Right lobe of liver (tissue), 6 donors: ENCODE results near the gene MCOLN3. TPM values are rescaled to one million over a fixed set of nuclear protein-coding genes. Genes with fewer than 3 reads are reported as not detected.
A peak's percentile ranks its signal among the peaks of the same experiment; 100 is the strongest.

Source experiments
- ATAC-seq, 4 donors: fragments of 200-7000 bp; cut with Tn5 transposase; one replicate each; pipeline ENCODE4 v1.9.1; 2020; ENCODE audit warnings: mild to moderate bottlenecking in 4 of 4, moderate library complexity in 4 of 4
- DNase-seq, 3 donors: peaks; one replicate each; pipeline ENCODE4 v3.0.0-alpha.2; 2020
- H3K27ac ChIP-seq, 3 donors: fragments of 200-600 bp; one replicate each; pipeline ENCODE4 v1.8.0; 2022
- H3K27me3 ChIP-seq, 2 donors: fragments of 200-600 bp; one replicate each; pipeline ENCODE4 v1.8.0; 2022
- H3K36me3 ChIP-seq, 4 donors: fragments of 200-600 bp; sonication (generic) in 1 of 4; one replicate each; pipeline versions ENCODE4 v1.5.1 to v1.8.0; 2017 to 2022; ENCODE audit warnings: control low read depth in 1 of 4
- H3K4me1 ChIP-seq, 4 donors: fragments of 200-600 bp; sonication (generic) in 1 of 4; one replicate each; pipeline versions ENCODE4 v1.5.1 to v1.8.0; 2017 to 2022; ENCODE audit warnings: control low read depth in 1 of 4
- H3K4me3 ChIP-seq, 3 donors: fragments of 200-600 bp; one replicate each; pipeline ENCODE4 v1.8.0; 2022
- H3K9me3 ChIP-seq, 4 donors: fragments of 200-600 bp; sonication (generic) in 1 of 4; one replicate each; pipeline versions ENCODE4 v1.5.1 to v1.8.0; 2017 to 2022; ENCODE audit warnings: control low read depth in 1 of 4
- CTCF ChIP-seq, 4 donors: fragments of 200-600 bp in 3 of 4; fragments of 450-650 bp in 1 of 4; IDR thresholded peaks; one replicate each; pipeline versions ENCODE4 v1.5.1 to v1.8.0; 2016 to 2022; ENCODE audit warnings: antibody characterized with exemption in 4 of 4, mild to moderate bottlenecking in 2 of 4
- POLR2A ChIP-seq: fragments of 450-650 bp; IDR thresholded peaks from one replicate; pipeline ENCODE4 v1.6.1; 2017; ENCODE audit warnings: antibody characterized with exemption, mild to moderate bottlenecking
- WGBS: methylation state at CpG from one replicate; pipeline ENCODE4 v1.1.6; 2018; ENCODE audit warnings: low coverage, low lambda C conversion rate; ENCODE audit not compliant: insufficient coverage; ENCODE audit errors: missing lambda C conversion rate; 5-methylcytosine and 5-hydroxymethylcytosine counted together
- intact Hi-C, 2 donors: fragments of 100-400 bp; cut with DNase I; formaldehyde crosslinking; loops; one replicate each; pipeline versions ENCODE4 v1.11.2 to v1.14.1; 2022
- total RNA-seq, 6 experiments: library from RNA; depleted of rRNA in 2 of 6; stranded (reverse); fragments of >200 nt in 2 of 6; fragmentation: NEBNext Ultra II Directional in 3 of 6; extraction: Animal tissue kit (Norgen Biotek cat#: 25700) in 3 of 6; gene quantifications; one replicate each; pipeline versions ENCODE4 v1.1.0 to v1.2.4, GENCODE V29; 2016 to 2023
- donor health status: DM: no; HTN: yes; CAD: no.
- donor health status: DM: no; HTN: no; CAD: no.
- donor health status: DM: no; HTN: no; CAD: no.
- donor health status: DM: no; HTN: yes; CAD: no.
- donor health status: DM: no; HTN: yes; CAD: no.

The MCOLN3 gene
- total RNA-seq, 6 experiments from 2014 or later, result 0.09 to 0.26 (median 0.15) TPM

DNA sequence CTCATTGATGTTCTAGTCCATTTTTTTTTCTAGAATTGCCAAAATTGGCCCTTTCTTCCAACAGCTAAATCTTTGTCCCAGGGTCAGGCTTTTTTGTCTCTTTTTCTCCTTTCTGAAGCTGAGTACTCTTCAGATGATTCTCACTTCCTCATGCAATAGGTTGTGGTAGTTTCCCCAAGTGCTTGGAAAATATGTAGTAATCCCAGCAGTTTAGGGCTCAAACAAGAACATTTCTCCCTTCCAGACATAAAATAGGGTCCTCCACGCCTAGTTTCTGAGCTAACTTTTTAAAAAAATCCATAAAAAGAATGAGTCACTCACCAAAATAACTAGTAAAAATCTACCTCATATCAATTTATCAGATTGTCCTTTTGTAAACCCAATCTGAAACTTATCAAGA is 10.0 kb upstream of the MCOLN3 start:
- intact Hi-C loops, result no loop called here
- no peaks in the 10 kb centered on the region for H3K4me1 ChIP-seq

GRCh38 chr1:85054664-85055063 is 6.4 kb upstream of the MCOLN3 start:
- WGBS, result 73% methylated on average over 4 of the region's 4 CpGs
- Histone ChIP-seq H3K27ac (no peak overlapping the region), H3K4me3 (no peak overlapping the region), H3K9me3 (no peaks in the 10 kb centered on the region), H3K36me3 (no peaks in the 10 kb centered on the region), H3K27me3 (peaks cover 0 to 8% of the 10 kb centered on the region in 2 donors), H3K4me1 (no peaks in the 10 kb centered on the region)
- DNase-seq (no peak), ATAC-seq (no peak)
- TF ChIP-seq POLR2A (no peak), CTCF (IDR thresholded peaks at IDR 0.05) (no peak)
- intact Hi-C loops, result no loop called here

More for the DNA sequence above, 10.0 kb upstream of the MCOLN3 start:
- H3K4me3 ChIP-seq, result no peak overlapping the region
- ATAC-seq, result no peak
- peaks cover 0 to 3% of the 10 kb centered on the region in 2 donors for H3K27me3 ChIP-seq
- no peak overlapping the region for H3K27ac ChIP-seq
- no peaks in the 10 kb centered on the region for H3K9me3 ChIP-seq
- 38% methylated on average over 1 of the region's 1 CpG for WGBS
- no peak for DNase-seq
- TF ChIP-seq POLR2A (no peak), CTCF (IDR thresholded peaks at IDR 0.05) (no peak)
- no peaks in the 10 kb centered on the region for H3K36me3 ChIP-seq

- Histone ChIP-seq H3K36me3 (no peaks in the 10 kb centered on the region), H3K27me3 (peaks cover 0 to 38% of the 10 kb centered on the region in 2 donors), H3K4me1 (peaks cover 0 to 14% (median 2%) of the 10 kb centered on the region in 4 donors), H3K9me3 (no peaks in the 10 kb centered on the region), H3K27ac (no peak overlapping the region), H3K4me3 (no peak overlapping the region)
- no peak for DNase-seq
- no peak for ATAC-seq
- intact Hi-C loops, result no loop called here
- no peak for TF ChIP-seq POLR2A
- TF ChIP-seq CTCF (IDR thresholded peaks at IDR 0.05), result no peak
- 6% methylated on average over 8 of the region's 11 CpGs for WGBS
These were observed 1.5 kb upstream of the MCOLN3 start for GRCh38 chr1:85049735-85050166.

DNA sequence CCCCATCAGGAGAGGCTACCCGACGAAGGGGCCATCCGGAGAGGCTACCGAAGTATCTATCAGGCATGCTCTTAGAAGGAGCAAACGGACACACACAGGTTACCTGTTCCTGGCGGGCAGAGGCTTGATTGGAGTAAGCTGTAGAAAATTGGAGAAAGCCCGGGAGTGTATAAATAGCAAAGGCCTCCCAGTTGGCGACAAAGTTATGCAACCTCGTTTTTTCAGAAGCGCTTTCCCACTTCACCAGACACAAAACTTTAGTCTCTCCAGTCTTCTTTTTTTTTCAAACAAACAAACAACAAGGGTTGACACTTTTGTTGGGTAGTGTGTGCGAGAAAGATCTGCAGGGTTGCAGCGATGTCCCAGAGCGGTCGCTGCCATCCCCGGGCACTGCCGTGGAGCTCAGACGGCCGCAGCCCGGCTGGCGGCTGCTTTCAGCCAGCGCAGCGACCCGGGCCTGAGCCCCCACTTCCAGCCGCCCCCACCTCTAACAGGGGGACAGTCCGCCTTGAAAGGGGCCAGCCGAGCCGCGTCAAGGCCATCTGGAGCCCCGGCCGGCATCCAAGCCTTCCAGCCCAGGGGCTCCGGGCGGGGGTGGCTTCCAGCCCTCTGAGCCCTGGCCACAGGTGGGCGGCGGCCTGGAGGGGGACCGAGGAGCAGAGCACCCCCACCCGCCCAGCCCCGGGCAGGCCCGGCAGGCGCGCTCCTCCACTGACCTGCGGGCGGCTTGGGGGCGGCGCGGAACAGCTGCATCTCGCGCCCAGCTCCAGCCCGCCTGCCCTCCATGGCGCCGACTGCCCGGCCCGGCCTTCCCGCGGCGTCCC is 616 bp downstream of the MCOLN3 start:
- Histone ChIP-seq H3K4me1 (peaks cover 0 to 14% (median 2%) of the 10 kb centered on the region in 4 donors), H3K27ac (no peak overlapping the region), H3K4me3 (peak overlapping the region; percentile 25 to 43 (median 32)), H3K9me3 (no peaks in the 10 kb centered on the region), H3K36me3 (no peaks in the 10 kb centered on the region), H3K27me3 (peaks cover 0 to 38% of the 10 kb centered on the region in 2 donors)
- DNase-seq, result no peak
- 13% methylated on average over 20 of the region's 55 CpGs for WGBS
- no peak for TF ChIP-seq POLR2A
- intact Hi-C loops, result no loop called here
- peak; percentile 41 to 63 (median 53) for ATAC-seq

GRCh38 chr1:85047144-85047471 is 1.2 kb downstream of the MCOLN3 start:
- 36% methylated on average over 5 of the region's 12 CpGs for WGBS
- no peak overlapping the region for H3K27ac ChIP-seq
- H3K27me3 ChIP-seq, result peaks cover 0 to 38% of the 10 kb centered on the region in 2 donors
- H3K4me3 ChIP-seq, result no peak overlapping the region
- no peaks in the 10 kb centered on the region for H3K36me3 ChIP-seq
- ATAC-seq, result no peak
- TF ChIP-seq CTCF (IDR thresholded peaks at IDR 0.05) (no peak), POLR2A (no peak)
- no peak for DNase-seq
- no peaks in the 10 kb centered on the region for H3K9me3 ChIP-seq
- intact Hi-C loops, result no loop called here
- peaks cover 0 to 14% (median 2%) of the 10 kb centered on the region in 4 donors for H3K4me1 ChIP-seq
